Body of pancreas (tissue), 4 donors: Measurements from ENCODE around the gene UBA1. TPM values are rescaled to one million over a fixed set of nuclear protein-coding genes. Genes with fewer than 3 reads are reported as not detected.
A peak's percentile ranks its signal among the peaks of the same experiment; 100 is the strongest.

Experiments
- ATAC-seq: fragments of 150-250 bp; one replicate; pipeline ENCODE4 v1.9.1; 2016
- DNase-seq, 4 donors: peaks; one replicate each; pipeline ENCODE4 v3.0.0-alpha.2; 2019
- H3K27ac ChIP-seq, 4 donors: fragments of 200-600 bp; sonication (generic); 1 replicate in 3 of 4; 2 replicates in 1 of 4; pipeline versions ENCODE4 v1.5.1 to v1.6.1; 2016 to 2019; ENCODE audit warnings: mild to moderate bottlenecking in 1 of 4, mixed read lengths in 1 of 4, moderate library complexity in 1 of 4
- H3K27me3 ChIP-seq, 2 donors: fragments of 200-600 bp; sonication (generic); one replicate each; pipeline ENCODE4 v1.6.0; 2016; ENCODE audit warnings: mild to moderate bottlenecking in 1 of 2
- H3K36me3 ChIP-seq, 2 donors: fragments of 200-600 bp; sonication (generic); replicated peaks in 1 of 2; 2 replicates each; pipeline ENCODE4 v1.5.1; 2016; ENCODE audit warnings: low read depth in 2 of 2; ENCODE audit not compliant: insufficient read depth in 1 of 2
- H3K4me1 ChIP-seq: fragments of 200-600 bp; sonication (generic); one replicate; pipeline ENCODE4 v1.6.0; 2016
- H3K4me3 ChIP-seq, 2 donors: fragments of 200-600 bp; sonication (generic); 1 replicate in 1 of 2; 2 replicates in 1 of 2; pipeline ENCODE4 v1.5.1; 2016 to 2019
- H3K9me3 ChIP-seq, 3 donors: fragments of 200-600 bp; sonication (generic); 1 replicate in 2 of 3; 2 replicates in 1 of 3; pipeline ENCODE4 v1.5.1; 2016
- CTCF ChIP-seq, 7 experiments: fragments of 450-650 bp in 4 of 7; fragments of 200-600 bp in 3 of 7; sonication (generic) in 3 of 7; IDR thresholded peaks; one replicate each; pipeline ENCODE4 v1.5.1; 2016 to 2019; ENCODE audit warnings: antibody characterized with exemption in 7 of 7
- POLR2A ChIP-seq, 3 donors: fragments of 450-650 bp; IDR thresholded peaks; one replicate each; pipeline ENCODE4 v1.6.1; 2016; ENCODE audit warnings: antibody characterized with exemption in 3 of 3, mild to moderate bottlenecking in 2 of 3
- WGBS, 2 donors: methylation state at CpG; one replicate each; pipeline ENCODE4 v1.1.5; 2017; 5-methylcytosine and 5-hydroxymethylcytosine counted together
- intact Hi-C: fragments of 100-400 bp; cut with DNase I; formaldehyde crosslinking; loops from one replicate; pipeline ENCODE4 v1.15.1; 2023
- total RNA-seq, 2 donors: library from RNA; depleted of rRNA; stranded (reverse); fragments of >200 nt; gene quantifications; one replicate each; pipeline ENCODE4 v1.1.0, GENCODE V29; 2016

UBA1 gene
- total RNA-seq, 2 donors from 2014 or later = 70.8 to 82.4 TPM

DNA sequence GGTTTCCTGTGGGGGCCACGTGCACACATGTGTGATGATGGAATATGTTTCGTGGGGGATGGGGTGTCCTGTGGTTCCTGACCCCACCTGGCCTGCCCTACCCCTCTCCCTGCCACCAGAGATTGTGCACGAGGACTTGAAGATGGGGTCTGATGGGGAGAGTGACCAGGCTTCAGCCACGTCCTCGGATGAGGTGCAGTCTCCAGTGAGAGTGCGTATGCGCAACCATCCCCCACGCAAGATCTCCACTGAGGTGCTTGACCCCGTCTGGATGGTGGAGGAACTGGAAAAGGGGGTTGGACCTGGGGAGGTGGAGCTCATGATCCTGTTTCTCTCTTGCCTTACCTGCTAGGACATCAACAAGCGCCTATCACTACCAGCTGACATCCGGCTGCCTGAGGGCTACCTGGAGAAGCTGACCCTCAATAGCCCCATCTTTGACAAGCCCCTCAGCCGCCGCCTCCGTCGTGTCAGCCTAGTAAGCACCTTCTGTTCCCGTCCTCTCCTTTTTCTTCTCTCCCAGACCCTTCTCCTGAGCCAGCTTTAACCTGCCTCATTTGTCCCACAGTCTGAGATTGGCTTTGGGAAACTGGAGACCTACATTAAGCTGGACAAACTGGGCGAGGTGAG lies 30.8 kb downstream of the UBA1 start:
- intact Hi-C loops = no loop called here
- no peak for TF ChIP-seq POLR2A (IDR thresholded peaks at IDR 0.05)
- H3K36me3 ChIP-seq = peaks cover 0 to 11% of the 10 kb centered on the region in 2 donors

DNA sequence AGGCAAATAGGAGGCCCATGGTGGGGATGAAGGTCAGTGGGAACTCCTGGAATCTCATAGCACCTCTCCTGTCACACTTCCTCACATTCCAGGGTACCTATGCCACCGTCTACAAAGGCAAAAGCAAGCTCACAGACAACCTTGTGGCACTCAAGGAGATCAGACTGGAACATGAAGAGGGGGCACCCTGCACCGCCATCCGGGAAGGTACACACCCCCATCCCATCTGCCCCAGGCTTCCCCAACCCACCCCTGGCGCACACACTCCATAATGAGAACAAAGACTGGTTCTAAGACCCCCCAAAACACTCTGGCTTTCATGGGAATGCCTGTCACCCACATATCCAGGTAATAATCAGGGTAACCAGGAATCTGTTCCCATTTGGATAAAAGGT lies 31.3 kb downstream of the UBA1 start:
- Histone ChIP-seq H3K9me3 (no peaks in the 10 kb centered on the region), H3K27me3 (no peaks in the 10 kb centered on the region), H3K4me3 (no peak overlapping the region), H3K4me1 (peaks cover 15% of the 10 kb centered on the region), H3K27ac (no peak overlapping the region), H3K36me3 (peaks cover 0 to 11% of the 10 kb centered on the region in 2 donors)
- no peak for ATAC-seq
- WGBS, 2 donors = 100% methylated on average over 1 to 2 of the region's 4 CpGs
- intact Hi-C loops = no loop called here
- DNase-seq = peak in 1 of 4 donors; percentile 2
- TF ChIP-seq POLR2A (IDR thresholded peaks at IDR 0.05) (no peak), CTCF (IDR thresholded peaks at IDR 0.05) (no peak)

More for the DNA sequence above, 30.8 kb downstream of the UBA1 start:
- no peak for ATAC-seq
- WGBS, 2 donors = 85 to 89% methylated on average over 10 to 14 of the region's 17 CpGs
- DNase-seq = peak in 1 of 4 donors; percentile 2
- peaks cover 19% of the 10 kb centered on the region for H3K4me1 ChIP-seq
- no peak overlapping the region for H3K4me3 ChIP-seq
- H3K27me3 ChIP-seq = no peaks in the 10 kb centered on the region
- no peaks in the 10 kb centered on the region for H3K9me3 ChIP-seq
- H3K27ac ChIP-seq = no peak overlapping the region

DNA sequence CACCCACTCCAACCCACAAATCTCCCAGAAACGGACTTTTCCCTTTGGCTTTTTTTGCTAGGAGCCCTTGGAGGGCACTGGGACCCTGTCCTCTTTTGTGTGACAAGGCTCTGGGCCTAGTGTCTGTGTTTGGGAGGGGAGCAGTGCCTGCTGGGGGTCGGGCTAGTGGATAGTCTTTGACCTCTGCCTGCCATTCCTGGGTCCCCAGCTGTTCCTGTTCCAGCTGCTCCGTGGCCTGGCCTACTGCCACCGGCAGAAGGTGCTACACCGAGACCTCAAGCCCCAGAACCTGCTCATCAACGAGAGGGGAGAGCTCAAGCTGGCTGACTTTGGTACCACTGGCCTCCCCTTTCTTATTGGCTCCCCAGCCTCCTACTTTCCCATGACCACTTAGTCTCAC lies 32.4 kb downstream of the UBA1 start:
- Histone ChIP-seq H3K27me3 (no peaks in the 10 kb centered on the region), H3K9me3 (no peaks in the 10 kb centered on the region), H3K27ac (no peak overlapping the region), H3K4me3 (no peak overlapping the region), H3K4me1 (peaks cover 4% of the 10 kb centered on the region), H3K36me3 (peaks cover 0 to 11% of the 10 kb centered on the region in 2 donors)
- intact Hi-C loops = no loop called here
- no peak for TF ChIP-seq POLR2A (IDR thresholded peaks at IDR 0.05)
- no peak for TF ChIP-seq CTCF (IDR thresholded peaks at IDR 0.05)
- WGBS, 2 donors = 67 to 80% methylated on average over 1 to 3 of the region's 6 CpGs
- DNase-seq = peak in 1 of 4 donors; percentile 6
- ATAC-seq = no peak

DNA sequence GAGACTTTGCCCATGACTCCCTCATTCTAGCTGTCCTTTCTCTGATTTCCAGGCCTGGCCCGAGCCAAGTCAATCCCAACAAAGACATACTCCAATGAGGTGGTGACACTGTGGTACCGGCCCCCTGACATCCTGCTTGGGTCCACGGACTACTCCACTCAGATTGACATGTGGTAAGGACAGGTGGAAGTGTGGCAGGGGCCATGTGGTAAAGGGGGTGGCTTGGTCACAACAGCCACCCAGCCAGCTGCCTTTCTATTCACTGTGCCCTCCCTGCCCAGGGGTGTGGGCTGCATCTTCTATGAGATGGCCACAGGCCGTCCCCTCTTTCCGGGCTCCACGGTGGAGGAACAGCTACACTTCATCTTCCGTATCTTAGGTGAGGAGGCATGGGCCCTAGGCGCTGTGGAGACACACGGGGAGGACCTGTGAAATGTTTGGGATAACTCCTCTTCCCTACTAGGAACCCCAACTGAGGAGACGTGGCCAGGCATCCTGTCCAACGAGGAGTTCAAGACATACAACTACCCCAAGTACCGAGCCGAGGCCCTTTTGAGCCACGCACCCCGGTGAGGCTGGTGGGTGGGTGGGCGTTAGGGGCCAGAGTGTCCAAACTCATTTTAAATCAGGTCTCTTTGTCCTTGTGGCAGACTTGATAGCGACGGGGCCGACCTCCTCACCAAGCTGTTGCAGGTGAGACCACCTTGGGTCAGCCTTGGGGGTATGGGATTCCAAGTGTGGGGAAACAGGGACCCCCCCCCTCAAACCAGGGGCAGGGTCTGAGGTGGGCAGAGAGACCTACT lies 33.1 kb downstream of the UBA1 start:
- intact Hi-C loops = no loop called here
- H3K9me3 ChIP-seq = no peaks in the 10 kb centered on the region
- peaks cover 0 to 11% of the 10 kb centered on the region in 2 donors for H3K36me3 ChIP-seq
- no peak for ATAC-seq
- 83 to 92% methylated on average over 7 to 16 of the region's 19 CpGs for WGBS, 2 donors
- H3K27me3 ChIP-seq = no peaks in the 10 kb centered on the region
- no peak overlapping the region for H3K4me3 ChIP-seq
- no peak for TF ChIP-seq CTCF (IDR thresholded peaks at IDR 0.05)
- no peak for TF ChIP-seq POLR2A (IDR thresholded peaks at IDR 0.05)
- H3K27ac ChIP-seq = no peak overlapping the region
- H3K4me1 ChIP-seq = no peaks in the 10 kb centered on the region
- peak in 1 of 4 donors; percentile 1 for DNase-seq

- no peaks in the 10 kb centered on the region for H3K27me3 ChIP-seq
- DNase-seq = peak in 1 of 4 donors; percentile 3
- H3K36me3 ChIP-seq = peaks cover 0 to 11% of the 10 kb centered on the region in 2 donors
- intact Hi-C loops = no loop called here
- no peak overlapping the region for H3K27ac ChIP-seq
- no peak for TF ChIP-seq POLR2A (IDR thresholded peaks at IDR 0.05)
- TF ChIP-seq CTCF (IDR thresholded peaks at IDR 0.05) = no peak
- H3K4me1 ChIP-seq = peaks cover 1% of the 10 kb centered on the region
- 70 to 94% methylated on average over 3 to 9 of the region's 9 CpGs for whole genome bisulfite sequencing, 2 donors
- ATAC-seq = no peak
- no peak overlapping the region for H3K4me3 ChIP-seq
- H3K9me3 ChIP-seq = no peaks in the 10 kb centered on the region
Measured at GRCh38 chrX:47227334-47227583, 33.6 kb downstream of the UBA1 start.
